PC-9 (cell line): ENCODE results near the gene LIPN. TPM values are rescaled to one million over a fixed set of nuclear protein-coding genes. Genes with fewer than 3 reads are reported as not detected.

Source experiments
- BruUV-seq: library from RNA; stranded (reverse); fragments of 400-500 nt; replicated peaks from 2 replicates; lab custom pipeline; 2021; lab: Mats Ljungman, UMichigan
- CTCF ChIA-PET: fragments of 300-600 bp; sonication (Branson Sonifier 250); formaldehyde crosslinking; loops from one replicate; lab custom pipeline; 2022; ENCODE audit warnings: antibody characterized with exemption; lab: Charles Lee
- POLR2A ChIA-PET: fragments of 300-600 bp; sonication (Branson Sonifier 250); formaldehyde crosslinking; loops from one replicate; lab custom pipeline; 2022; ENCODE audit warnings: antibody characterized with exemption; ENCODE audit not compliant: unreplicated experiment; lab: Charles Lee
- DNase-seq, 2 experiments: peaks; one replicate each; pipeline versions ENCODE4 v3.0.0 to v3.0.0-alpha.2; 2015 to 2022; ENCODE audit warnings: mixed read lengths in 1 of 2
- H2AFZ ChIP-seq: fragments of 200-600 bp; sonication (generic); 2 replicates; pipeline ENCODE4 v1.8.1; 2017; ENCODE audit warnings: antibody characterized with exemption
- H3F3A ChIP-seq: fragments of 200-600 bp; sonication (generic); 2 replicates; pipeline ENCODE4 v1.8.1; 2017; ENCODE audit warnings: antibody characterized with exemption, mild to moderate bottlenecking, low read depth; ENCODE audit not compliant: insufficient read depth
- H3K27ac ChIP-seq: fragments of 200-600 bp; sonication (generic); 2 replicates; pipeline ENCODE4 v1.6.1; 2016; ENCODE audit warnings: mixed run types
- H3K27me3 ChIP-seq: fragments of 200-600 bp; sonication (generic); 2 replicates; pipeline ENCODE4 v1.6.1; 2016; ENCODE audit warnings: low read depth, mixed run types; ENCODE audit not compliant: insufficient read depth
- H3K36me3 ChIP-seq: fragments of 200-600 bp; sonication (generic); 2 replicates; pipeline ENCODE4 v1.6.1; 2016; ENCODE audit warnings: low read depth, mixed run types
- H3K4me1 ChIP-seq: fragments of 200-600 bp; sonication (generic); replicated peaks from 2 replicates; pipeline ENCODE4 v1.6.1; 2016; ENCODE audit warnings: mixed run types; ENCODE audit not compliant: insufficient read depth
- H3K4me2 ChIP-seq: fragments of 200-600 bp; sonication (generic); 2 replicates; pipeline ENCODE4 v1.6.1; 2017; ENCODE audit warnings: mixed run types
- H3K4me3 ChIP-seq: fragments of 200-600 bp; sonication (generic); 2 replicates; pipeline ENCODE4 v1.6.1; 2016; ENCODE audit warnings: mixed run types
- H3K79me2 ChIP-seq: fragments of 200-600 bp; sonication (generic); 2 replicates; pipeline ENCODE4 v1.6.1; 2017; ENCODE audit warnings: low read depth, mixed run types
- H3K9me2 ChIP-seq: fragments of 200-600 bp; sonication (generic); 2 replicates; pipeline ENCODE4 v1.8.1; 2017; ENCODE audit warnings: mild to moderate bottlenecking; ENCODE audit not compliant: insufficient read depth
- H3K9me3 ChIP-seq: fragments of 200-600 bp; sonication (generic); 2 replicates; pipeline ENCODE4 v1.8.1; 2016; ENCODE audit warnings: low read depth; ENCODE audit not compliant: insufficient read depth
- H4K20me1 ChIP-seq: fragments of 200-600 bp; sonication (generic); 2 replicates; pipeline ENCODE4 v1.8.1; 2017; ENCODE audit not compliant: insufficient read depth
- CTCF ChIP-seq: fragments of 200-600 bp; sonication (generic); conservative IDR thresholded peaks from 2 replicates; pipeline ENCODE4 v1.6.1; 2017; ENCODE audit warnings: mixed run types, antibody characterized with exemption, mild to moderate bottlenecking, moderate library complexity
- EZH2 ChIP-seq: fragments of 200-600 bp; sonication (generic); IDR thresholded peaks from 2 replicates; pipeline ENCODE4 v1.8.0; 2017; ENCODE audit warnings: antibody characterized with exemption, low read depth
- intact Hi-C: fragments of 100-400 bp; cut with micrococcal nuclease; formaldehyde crosslinking; loops from one replicate; pipeline ENCODE4 v1.10.0; 2022; ENCODE audit not compliant: unreplicated experiment
- total RNA-seq: library from RNA; stranded (reverse); gene quantifications from 2 replicates; pipeline ENCODE4 v1.2.3, GENCODE V29; 2021

The LIPN gene
- total RNA-seq, 1 experiment from 2014 or later: not detected

GRCh38 chr10:88793712-88794299 lies 34.0 kb downstream of the LIPN start:
- Histone ChIP-seq H3K27me3 (no peaks in the 10 kb centered on the region), H3F3A (no peaks in the 10 kb centered on the region), H3K9me3 (no peaks in the 10 kb centered on the region), H3K4me1 (peaks cover 20% of the 10 kb centered on the region), H3K36me3 (no peaks in the 10 kb centered on the region), H3K79me2 (no peaks in the 10 kb centered on the region), H3K9me2 (no peaks in the 10 kb centered on the region), H3K4me3 (no peak overlapping the region), H2AFZ (no peak overlapping the region), H3K27ac (no peak overlapping the region), H4K20me1 (no peaks in the 10 kb centered on the region), H3K4me2 (0 out of 2 replicates have a peak overlapping the region, but pooled peaks have one; percentile 18)
- BruUV-seq: no TSS peak
- TF ChIP-seq EZH2: no peak
- TF ChIP-seq CTCF: no peak
- DNase-seq: no peak
- ChIA-PET POLR2A (no interaction called here), CTCF (interaction anchor here (0.6 kb wide), 1 partner anchor 65 kb away, joined by 3 read pairs; no protein-coding TSS in a partner anchor)
- intact Hi-C loops: no loop called here

DNA sequence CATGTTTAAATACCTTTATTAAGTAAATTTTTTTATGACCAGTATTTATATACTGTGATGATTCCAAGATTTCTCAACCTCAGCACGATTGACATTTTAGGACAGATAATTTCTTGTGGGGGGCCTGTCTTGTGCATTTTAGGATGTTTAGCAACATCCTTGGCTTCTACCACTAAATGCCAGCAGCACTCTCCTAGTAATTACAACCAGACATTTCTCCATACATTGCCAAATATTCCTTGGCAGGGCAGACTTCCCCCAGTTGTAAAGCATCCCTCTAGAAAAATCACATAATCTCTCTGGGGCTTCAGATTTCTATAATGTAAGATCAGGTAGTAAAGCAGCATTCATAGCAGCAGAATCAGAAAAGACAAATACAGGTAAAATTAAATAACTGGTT lies 34.9 kb downstream of the LIPN start:
- BruUV-seq: no TSS peak
- H3K4me3 ChIP-seq: no peak overlapping the region
- CTCF ChIA-PET: no interaction called here
- no peak overlapping the region for H2AFZ ChIP-seq
- H3K9me2 ChIP-seq: no peaks in the 10 kb centered on the region
- H4K20me1 ChIP-seq: no peaks in the 10 kb centered on the region
- H3K79me2 ChIP-seq: no peaks in the 10 kb centered on the region
- H3K9me3 ChIP-seq: no peaks in the 10 kb centered on the region
- no peaks in the 10 kb centered on the region for H3K27me3 ChIP-seq
- peaks cover 20% of the 10 kb centered on the region for H3K4me1 ChIP-seq
- DNase-seq: no peak
- no peaks in the 10 kb centered on the region for H3K36me3 ChIP-seq
- H3K27ac ChIP-seq: no peak overlapping the region
- TF ChIP-seq EZH2 (no peak), CTCF (no peak)
- intact Hi-C loops: no loop called here
- H3K4me2 ChIP-seq: no peak overlapping the region
- no peaks in the 10 kb centered on the region for H3F3A ChIP-seq
- POLR2A ChIA-PET: no interaction called here

DNA sequence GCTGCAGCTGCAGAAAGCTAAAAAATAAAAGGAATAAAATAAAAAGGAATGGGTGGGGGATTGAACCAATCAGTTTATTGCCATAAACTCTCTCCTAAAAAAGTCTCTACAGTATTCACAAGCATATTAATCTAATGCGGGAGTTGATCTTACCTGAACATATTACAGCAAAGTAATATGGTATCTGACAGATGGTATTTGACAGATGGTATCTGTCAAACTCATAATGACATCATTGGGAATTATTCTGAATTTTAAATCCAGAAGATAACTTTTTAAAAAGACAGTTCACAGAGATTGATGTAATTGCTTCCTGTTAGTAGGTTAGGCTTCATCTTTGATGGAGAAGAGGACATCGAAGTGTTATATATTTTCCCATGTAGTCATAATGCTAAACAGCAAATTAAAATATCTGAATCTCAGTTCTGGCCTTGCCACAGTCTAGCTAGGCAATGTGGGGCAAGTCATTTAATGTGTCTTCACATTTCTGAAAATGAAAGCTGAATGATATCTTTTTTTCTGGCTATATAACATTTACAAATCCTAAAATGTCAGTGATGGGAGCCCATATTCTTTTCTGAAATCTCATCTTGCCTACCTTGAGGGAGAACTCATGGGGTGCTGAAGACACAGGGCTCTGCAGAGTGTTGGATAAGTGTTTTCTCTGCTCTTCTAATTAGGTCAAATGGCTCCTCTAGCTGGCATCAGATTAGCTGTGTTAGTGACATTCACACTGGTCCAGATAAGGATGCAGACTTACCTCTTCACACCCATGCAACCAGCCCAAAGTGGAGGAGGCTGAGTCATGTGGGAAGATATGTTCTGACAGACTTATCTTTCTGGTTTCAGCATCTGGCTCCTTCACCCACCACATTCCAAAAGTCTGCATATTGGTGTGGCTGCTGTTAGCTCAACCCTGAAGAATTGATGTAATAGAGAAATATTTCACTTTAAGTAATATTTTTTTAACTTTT lies 40.6 kb downstream of the LIPN start:
- H3K36me3 ChIP-seq: no peaks in the 10 kb centered on the region
- H3K27ac ChIP-seq: no peak overlapping the region
- ChIA-PET CTCF (no interaction called here), POLR2A (interaction anchor here (0.6 to 0.9 kb wide), 2 partner anchors 35 to 235 kb away, joined by 3 to 10 read pairs; no protein-coding TSS in a partner anchor)
- H4K20me1 ChIP-seq: no peaks in the 10 kb centered on the region
- intact Hi-C loops: no loop called here
- 0 out of 2 replicates have a peak, but pooled peaks cover 9% of the 10 kb centered on the region for H3K4me1 ChIP-seq
- H3K27me3 ChIP-seq: no peaks in the 10 kb centered on the region
- no peak overlapping the region for H3K4me2 ChIP-seq
- no peak for DNase-seq
- no peak overlapping the region for H3K4me3 ChIP-seq
- no TSS peak for BruUV-seq
- no peak for TF ChIP-seq CTCF
- no peak for TF ChIP-seq EZH2
- H3K9me2 ChIP-seq: no peaks in the 10 kb centered on the region
- no peak overlapping the region for H2AFZ ChIP-seq
- H3F3A ChIP-seq: no peaks in the 10 kb centered on the region
- H3K79me2 ChIP-seq: no peaks in the 10 kb centered on the region
- H3K9me3 ChIP-seq: no peaks in the 10 kb centered on the region
